GM23338 (cell line): ENCODE measurements around the gene LRRC17. TPM values are rescaled to one million over a fixed set of nuclear protein-coding genes. Genes with fewer than 3 reads are reported as not detected.
A peak's percentile ranks its signal among the peaks of the same experiment; 100 is the strongest.

ENCODE experiments used
- ATAC-seq: fragments of 200-7000 bp; cut with Tn5 transposase; 3 replicates; pipeline ENCODE4 v1.9.1; 2020
- DNase-seq: peaks from one replicate; pipeline ENCODE4 v3.0.0-alpha.2; 2015; ENCODE audit warnings: low spot score
- H2AFZ ChIP-seq: fragments of 200-600 bp; sonication (generic); 2 replicates; pipeline ENCODE4 v1.8.0; 2016; ENCODE audit warnings: antibody characterized with exemption, mild to moderate bottlenecking, moderate library complexity
- H3F3A ChIP-seq: fragments of 200-600 bp; sonication (generic); replicated peaks from 2 replicates; pipeline ENCODE4 v1.8.0; 2017; ENCODE audit warnings: antibody characterized with exemption, mixed run types, low read depth
- H3K27ac ChIP-seq: fragments of 200-600 bp; sonication (generic); 2 replicates; pipeline ENCODE4 v1.6.1; 2016; ENCODE audit warnings: low read depth
- H3K27me3 ChIP-seq: fragments of 200-600 bp; sonication (generic); 2 replicates; pipeline ENCODE4 v1.8.0; 2016; ENCODE audit warnings: mild to moderate bottlenecking, mixed run types, moderate library complexity; ENCODE audit not compliant: insufficient read depth
- H3K36me3 ChIP-seq: fragments of 200-600 bp; sonication (generic); 2 replicates; pipeline ENCODE4 v1.8.0; 2016; ENCODE audit warnings: mild to moderate bottlenecking; ENCODE audit not compliant: insufficient read depth
- H3K4me1 ChIP-seq: fragments of 200-600 bp; sonication (generic); 2 replicates; pipeline ENCODE4 v1.8.0; 2016; ENCODE audit warnings: mild to moderate bottlenecking, moderate library complexity; ENCODE audit not compliant: insufficient read depth
- H3K4me2 ChIP-seq: fragments of 200-600 bp; sonication (generic); 2 replicates; pipeline ENCODE4 v1.7.1; 2017; ENCODE audit warnings: mixed run types
- H3K4me3 ChIP-seq: fragments of 200-600 bp; sonication (generic); 2 replicates; pipeline ENCODE4 v1.6.1; 2016; ENCODE audit warnings: mixed run types
- H3K79me2 ChIP-seq: fragments of 200-600 bp; sonication (generic); replicated peaks from 2 replicates; pipeline ENCODE4 v1.8.0; 2017; ENCODE audit warnings: mild to moderate bottlenecking; ENCODE audit not compliant: insufficient read depth
- H3K9me2 ChIP-seq: fragments of 200-600 bp; sonication (generic); 2 replicates; pipeline ENCODE4 v1.8.0; 2017; ENCODE audit not compliant: insufficient read depth
- H4K20me1 ChIP-seq: fragments of 200-600 bp; sonication (generic); replicated peaks from 2 replicates; pipeline ENCODE4 v1.8.0; 2017; ENCODE audit warnings: mild to moderate bottlenecking; ENCODE audit not compliant: insufficient read depth
- H3K27ac Mint-ChIP-seq: 2 replicates; pipeline ENCODE4 v1.8.0; 2020; ENCODE audit warnings: inconsistent platforms, mild to moderate bottlenecking, moderate library complexity, mixed read lengths
- H3K27me3 Mint-ChIP-seq: 3 replicates; pipeline ENCODE4 v1.8.0; 2022; ENCODE audit warnings: low read depth, mild to moderate bottlenecking, moderate library complexity, mixed read lengths, inconsistent platforms; ENCODE audit not compliant: insufficient read depth, poor library complexity
- H3K36me3 Mint-ChIP-seq: 3 replicates; pipeline ENCODE4 v1.8.0; 2021; ENCODE audit warnings: low read depth, mild to moderate bottlenecking, inconsistent platforms, moderate library complexity, mixed read lengths
- H3K4me1 Mint-ChIP-seq: 3 replicates; pipeline ENCODE4 v1.8.0; 2020; ENCODE audit warnings: mild to moderate bottlenecking, inconsistent platforms, mixed read lengths
- H3K4me3 Mint-ChIP-seq: 3 replicates; pipeline ENCODE4 v1.8.0; 2021; ENCODE audit warnings: moderate library complexity, mild to moderate bottlenecking, inconsistent platforms, mixed read lengths
- H3K9me3 Mint-ChIP-seq: 3 replicates; pipeline ENCODE4 v1.8.0; 2020; ENCODE audit warnings: moderate library complexity, mild to moderate bottlenecking, inconsistent platforms, mixed read lengths
- CREB1 ChIP-seq: fragments of 250-450 bp; sonication (Bioruptor Pico); IDR thresholded peaks from 2 replicates; pipeline ENCODE4 v1.5.0; 2020; ENCODE audit warnings: low read depth, mild to moderate bottlenecking, moderate library complexity
- CTCF ChIP-seq, 2 experiments: fragments of 200-600 bp in 1 of 2; sonication (generic) in 1 of 2; conservative IDR thresholded peaks; 2 replicates each; pipeline versions ENCODE4 v1.5.1 to v1.6.1; 2016 to 2017; ENCODE audit warnings: antibody characterized with exemption in 2 of 2, low read depth in 2 of 2, mild to moderate bottlenecking in 2 of 2, moderate library complexity in 1 of 2
- ETS1 ChIP-seq: IDR thresholded peaks from 2 replicates; pipeline ENCODE4 v1.6.1; 2016; ENCODE audit warnings: antibody characterized with exemption
- EZH2 ChIP-seq: fragments of 200-600 bp; sonication (generic); IDR thresholded peaks from one replicate; pipeline ENCODE4 v1.8.0; 2017; ENCODE audit warnings: antibody characterized with exemption, mild to moderate bottlenecking, low read depth; ENCODE audit not compliant: unreplicated experiment
- EZH2phosphoT487 ChIP-seq: fragments of 200-600 bp; sonication (generic); IDR thresholded peaks from one replicate; pipeline ENCODE4 v1.8.1; 2018; ENCODE audit warnings: antibody characterized with exemption; ENCODE audit not compliant: unreplicated experiment
- JUNB ChIP-seq: IDR thresholded peaks from one replicate; pipeline ENCODE4 v1.6.1; 2016; ENCODE audit warnings: antibody characterized with exemption; ENCODE audit not compliant: unreplicated experiment
- NANOG ChIP-seq: IDR thresholded peaks from 2 replicates; pipeline ENCODE4 v1.6.1; 2016; ENCODE audit warnings: antibody characterized with exemption, borderline replicate concordance
- POLR2AphosphoS5 ChIP-seq: IDR thresholded peaks from 2 replicates; pipeline ENCODE4 v1.6.1; 2016; ENCODE audit warnings: antibody characterized with exemption, low read depth
- REST ChIP-seq: IDR thresholded peaks from one replicate; pipeline ENCODE4 v1.6.1; 2018; ENCODE audit warnings: antibody characterized with exemption; ENCODE audit not compliant: unreplicated experiment
- STAT1 ChIP-seq: IDR thresholded peaks from one replicate; pipeline ENCODE4 v1.6.1; 2016; ENCODE audit warnings: antibody characterized with exemption; ENCODE audit not compliant: unreplicated experiment
- ZNF114 ChIP-seq: fragments of 250-450 bp; sonication (Bioruptor Pico); IDR thresholded peaks from 2 replicates; pipeline ENCODE4 v1.5.0; 2020; ENCODE audit warnings: mild to moderate bottlenecking, moderate library complexity
- ZNF331 ChIP-seq: fragments of 250-450 bp; sonication (Bioruptor Pico); IDR thresholded peaks from 2 replicates; pipeline ENCODE4 v1.5.0; 2020; ENCODE audit warnings: low read depth, mild to moderate bottlenecking, moderate library complexity
- ZNF462 ChIP-seq: fragments of 250-450 bp; sonication (Bioruptor Pico); IDR thresholded peaks from 2 replicates; pipeline ENCODE4 v1.5.0; 2020; ENCODE audit warnings: mild to moderate bottlenecking, moderate library complexity
- polyA plus RNA-seq: library from polyadenylated mRNA; unstranded; fragments of >200 nt; fragmentation: Nextera tagmentation; extraction: Ambion mirVana; gene quantifications from 2 replicates; pipeline ENCODE4 v1.2.1, GENCODE V29; 2016
- total RNA-seq: library from RNA; depleted of rRNA; stranded (reverse); fragments of >200 nt; shearing (Covaris generic); gene quantifications from 2 replicates; pipeline ENCODE4 v1.2.3, GENCODE V29; 2014

LRRC17 gene
- total and polyA plus RNA-seq, 2 experiments from 2014 or later, result 2.8 to 3.1 TPM

GRCh38 chr7:102916881-102917280 is 4.1 kb downstream of the LRRC17 start:
- H3K4me3 ChIP-seq, result no peak overlapping the region
- H2AFZ ChIP-seq, result no peak overlapping the region
- H4K20me1 ChIP-seq, result no peaks in the 10 kb centered on the region
- TF ChIP-seq CREB1 (CRISPR knock-in tag) (no peak), ZNF114 (CRISPR knock-in tag) (no peak), REST (no peak), EZH2phosphoT487 (no peak), ZNF331 (CRISPR knock-in tag) (no peak), EZH2 (no peak), ETS1 (no peak), NANOG (no peak), POLR2AphosphoS5 (no peak), ZNF462 (CRISPR knock-in tag) (no peak), STAT1 (no peak), CTCF (conservative IDR thresholded peaks at IDR 0.05; ENCODE audit: low read depth in 2 of 2) (no peak), JUNB (no peak)
- H3K9me2 ChIP-seq, result no peaks in the 10 kb centered on the region
- H3K36me3 Mint-ChIP-seq, result no peaks in the 10 kb centered on the region
- H3K9me3 Mint-ChIP-seq, result no peaks in the 10 kb centered on the region
- H3K4me1 ChIP-seq, result peaks cover 35% of the 10 kb centered on the region
- H3K36me3 ChIP-seq, result no peaks in the 10 kb centered on the region
- H3K79me2 ChIP-seq, result no peaks in the 10 kb centered on the region
- no peak overlapping the region for H3K27ac ChIP-seq
- peak; percentile 21; the same call in 2 of the 3 replicates for ATAC-seq
- peaks cover 35% of the 10 kb centered on the region for H3K4me1 Mint-ChIP-seq
- H3F3A ChIP-seq, result no peaks in the 10 kb centered on the region
- H3K4me3 Mint-ChIP-seq, result no peak overlapping the region
- H3K27me3 ChIP-seq, result no peaks in the 10 kb centered on the region
- no peak overlapping the region for H3K27ac Mint-ChIP-seq
- DNase-seq, result peak; percentile 28
- H3K27me3 Mint-ChIP-seq, result peaks cover 2% of the 10 kb centered on the region
- H3K4me2 ChIP-seq, result peak overlapping the region; percentile 16; the same call in 1 of the 2 replicates
